ENCODE results near the gene PGM2L1. TPM values are rescaled to one million over a fixed set of nuclear protein-coding genes. Genes with fewer than 3 reads are reported as not detected.

The PGM2L1 gene
- total RNA-seq, 1 donor from 2014 or later, result 4.6 TPM

DNA sequence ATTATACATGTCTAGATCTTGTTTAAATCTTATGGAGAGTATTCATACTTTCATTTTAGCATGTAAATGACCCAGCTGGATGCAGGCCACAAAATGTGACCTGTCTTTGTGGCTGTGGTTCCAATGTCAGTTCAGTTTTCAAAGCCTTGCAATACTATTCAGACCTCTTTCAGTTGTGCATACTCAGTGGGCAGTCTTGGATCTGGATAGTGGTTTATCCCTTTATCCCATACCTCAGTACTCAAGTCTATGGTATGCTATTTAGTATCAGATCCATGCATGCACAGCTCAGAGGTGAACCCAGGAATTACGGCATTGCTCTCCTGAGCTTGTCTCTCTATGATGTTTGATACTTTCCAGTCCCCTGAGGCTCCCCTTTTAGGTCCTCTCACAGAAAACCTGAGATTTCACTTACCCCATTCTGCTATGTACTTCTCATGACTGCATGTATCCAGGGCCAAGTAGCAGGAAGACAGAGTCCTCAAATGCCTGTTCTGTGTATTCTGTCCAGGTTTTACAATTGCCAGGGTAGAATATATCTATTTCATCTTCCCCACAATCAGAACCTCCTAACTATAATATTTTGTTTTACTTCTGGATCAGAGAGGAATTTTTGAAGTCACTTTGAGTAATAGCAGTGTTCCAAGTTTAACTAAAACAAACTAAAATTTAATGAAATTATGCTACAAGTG, 79.8 kb downstream of the PGM2L1 start:
- intact Hi-C loops (cut with DNase I), result no loop called here
- no peak for DNase-seq (ENCODE audit: low spot score)

DNA sequence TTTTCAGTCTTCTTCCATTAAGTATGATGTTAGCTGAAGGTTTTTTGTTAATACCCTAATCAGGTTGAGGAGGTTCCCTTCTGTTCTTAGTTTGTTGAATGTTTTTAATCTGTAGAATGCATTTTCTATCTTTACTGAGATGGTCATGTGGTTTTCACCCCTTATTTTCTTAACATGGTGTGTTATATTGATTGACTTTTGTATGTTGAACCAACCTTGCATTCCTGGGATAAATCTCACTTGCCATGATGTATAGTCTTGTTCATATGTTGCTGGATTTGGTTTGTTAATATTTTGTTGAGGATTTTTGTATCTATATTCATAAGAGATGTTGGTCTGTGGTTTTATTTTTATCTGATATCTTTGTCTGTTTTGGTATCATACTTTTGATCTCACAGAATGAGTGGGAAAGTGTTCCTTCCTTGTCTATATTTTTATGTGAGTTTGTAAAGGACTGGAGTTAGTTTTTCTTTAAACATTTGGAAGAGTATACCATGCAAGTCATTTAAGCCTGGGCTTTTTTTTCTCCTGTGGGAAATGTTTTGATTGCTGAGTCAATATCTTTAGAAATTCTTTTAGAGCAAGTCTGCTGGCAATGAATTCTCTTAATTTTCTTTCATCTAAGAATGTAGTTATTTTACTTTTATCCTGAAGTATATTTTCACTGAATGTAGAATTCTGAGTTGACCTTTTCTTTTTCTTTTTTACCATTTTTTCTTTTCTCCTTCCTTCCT, 81.3 kb downstream of the PGM2L1 start:
- intact Hi-C loops (cut with DNase I), result no loop called here
- ATAC-seq (no peak), DNase-seq (ENCODE audit: low spot score) (no peak)

More for the DNA sequence above, 79.8 kb downstream of the PGM2L1 start:
- ATAC-seq, result no peak

DNA sequence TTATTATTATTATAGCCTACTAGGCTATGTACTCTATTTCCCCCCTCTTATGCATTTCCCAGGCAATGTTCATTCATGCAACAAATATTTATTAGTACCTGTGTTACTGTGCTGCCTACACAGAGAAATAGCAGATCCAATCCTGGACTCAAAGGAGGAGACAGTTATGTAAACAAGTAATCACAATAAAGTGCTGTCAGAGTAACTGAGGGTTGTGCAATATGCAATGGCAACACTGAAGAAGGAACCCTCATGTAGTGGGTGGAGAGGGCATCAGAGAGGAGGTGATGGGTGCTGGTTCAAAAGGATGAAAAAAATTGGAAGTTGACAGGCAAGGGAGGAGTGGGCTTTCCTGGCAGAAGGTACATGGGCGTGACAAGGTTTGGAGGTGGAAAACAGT, 85.9 kb downstream of the PGM2L1 start:
- no peak for DNase-seq (ENCODE audit: low spot score)
- ATAC-seq, result no peak
- intact Hi-C loops (cut with DNase I), result no loop called here

- peak; percentile 81 for DNase-seq (ENCODE audit: low spot score)
- intact Hi-C loops (cut with DNase I), result no loop called here
- peak; percentile 82 for ATAC-seq
These were observed 86.8 kb downstream of the PGM2L1 start, which contains the start of gene P4HA3 for GRCh38 chr11:74311352-74311926. Gene P4HA3, minus strand, starts transcription at chr11:74311640. Its CDS starts 29 bp downstream, at chr11:74311611.

DNA sequence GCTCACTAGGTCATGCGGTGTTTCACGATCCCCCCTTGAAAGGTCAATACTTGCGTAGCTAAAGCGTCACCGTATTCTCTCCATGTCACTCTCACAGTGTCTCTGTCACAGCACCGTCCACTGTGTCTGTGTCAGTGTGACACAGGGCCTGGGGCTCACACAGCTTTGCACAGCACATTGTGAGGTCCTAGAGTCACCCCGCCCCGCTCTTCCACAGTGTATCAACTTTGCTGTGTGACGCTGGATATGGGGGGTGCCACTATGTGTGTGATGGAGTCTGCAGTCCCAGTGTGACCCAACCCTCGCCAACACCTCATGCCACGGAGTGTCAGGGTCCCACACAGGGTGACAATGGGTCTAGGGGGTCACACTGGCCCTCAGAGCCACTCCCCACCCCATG, 87.4 kb downstream of the PGM2L1 start:
- ATAC-seq (peak; percentile 20), DNase-seq (ENCODE audit: low spot score) (no peak)
- intact Hi-C loops (cut with DNase I), result no loop called here

GRCh38 chr11:74307434-74307833, 90.8 kb downstream of the PGM2L1 start:
- intact Hi-C loops (cut with DNase I), result no loop called here
- no peak for ATAC-seq

DNA sequence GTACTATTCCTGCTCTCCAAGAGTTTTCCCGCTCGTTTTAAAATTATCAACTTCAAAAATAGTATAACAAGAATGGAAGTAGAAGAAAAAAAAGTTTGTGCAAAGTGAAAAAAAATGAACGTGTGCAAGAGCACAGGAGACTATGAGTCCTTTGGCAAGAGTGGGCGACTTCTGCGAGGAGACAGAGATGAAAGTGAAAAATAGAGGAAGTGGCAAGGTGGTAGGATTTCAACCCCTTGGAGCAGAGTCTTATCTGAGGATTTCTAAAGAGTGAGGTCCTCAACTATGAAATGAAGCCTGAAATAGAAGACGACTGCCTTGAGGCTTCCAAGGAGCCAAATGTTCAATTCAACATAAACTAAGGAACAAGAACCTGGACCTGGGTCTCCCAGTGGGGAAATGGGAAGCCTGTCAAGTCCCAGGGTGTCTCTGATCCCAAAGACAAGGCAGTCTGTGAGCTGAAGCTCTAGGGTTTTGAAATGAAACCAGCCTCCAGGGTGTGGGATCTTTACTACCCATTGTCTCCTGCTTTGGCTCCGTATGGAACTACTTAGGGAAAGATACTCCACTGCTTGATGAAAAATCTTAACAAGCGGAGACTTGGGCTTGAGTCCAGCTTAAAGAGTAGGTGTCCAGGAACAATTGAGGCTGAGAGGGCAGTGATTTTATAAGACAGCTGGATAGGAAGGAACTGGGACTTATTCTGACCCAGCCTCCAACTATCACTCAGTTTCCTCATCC, 91.6 kb downstream of the PGM2L1 start:
- no peak for DNase-seq (ENCODE audit: low spot score)
- ATAC-seq, result no peak

More at GRCh38 chr11:74307434-74307833, 90.8 kb downstream of the PGM2L1 start:
- DNase-seq (ENCODE audit: low spot score), result peak; percentile 73

GRCh38 chr11:74299015-74299414, 99.2 kb downstream of the PGM2L1 start:
- DNase-seq (ENCODE audit: low spot score) (no peak), ATAC-seq (no peak)
- intact Hi-C loops (cut with DNase I), result no loop called here

More for the DNA sequence above, 91.6 kb downstream of the PGM2L1 start:
- intact Hi-C loops (cut with DNase I), result no loop called here

DNA sequence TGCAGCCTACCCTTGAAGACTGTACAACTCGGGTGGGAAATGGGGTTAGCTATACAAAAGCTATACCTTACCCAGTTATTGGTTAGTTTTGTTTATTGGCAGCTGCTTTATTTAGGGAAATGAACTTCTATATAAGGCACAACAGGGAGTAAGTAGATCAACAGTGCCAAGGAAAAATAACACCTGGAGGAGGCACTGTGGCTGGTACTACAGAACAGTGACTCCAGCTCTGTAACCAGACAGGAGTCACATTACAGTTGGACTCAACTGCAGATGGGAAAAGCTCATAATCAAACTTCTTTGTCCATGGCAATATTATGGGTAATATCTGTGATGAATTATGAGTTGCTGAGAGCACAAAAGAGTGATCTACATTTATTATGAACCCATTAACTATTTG, 100.7 kb downstream of the PGM2L1 start:
- no peak for ATAC-seq
- intact Hi-C loops (cut with DNase I), result no loop called here

DNA sequence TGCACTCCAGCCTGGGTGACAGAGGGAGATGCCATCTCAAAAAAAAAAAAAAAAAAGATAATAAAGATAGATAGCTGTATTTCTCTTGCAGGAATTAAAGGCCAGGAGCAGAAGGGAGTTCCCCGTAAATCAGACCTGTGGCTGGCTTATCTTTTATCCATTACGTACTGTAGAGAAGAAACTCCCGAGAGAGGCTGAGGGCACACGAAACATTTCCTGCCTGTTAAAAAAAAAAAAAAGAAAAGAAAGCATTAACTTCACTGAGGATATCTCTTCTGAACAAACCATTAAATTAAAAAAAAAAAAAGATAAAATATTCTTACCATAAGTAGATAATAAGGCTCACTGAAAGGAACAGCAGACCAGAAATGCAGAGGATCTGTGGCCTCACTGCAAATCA, 109.3 kb downstream of the PGM2L1 start:
- DNase-seq (ENCODE audit: low spot score) (no peak), ATAC-seq (no peak)
- intact Hi-C loops (cut with DNase I), result no loop called here

More for the DNA sequence above, 100.7 kb downstream of the PGM2L1 start:
- DNase-seq (ENCODE audit: low spot score), result no peak

DNA sequence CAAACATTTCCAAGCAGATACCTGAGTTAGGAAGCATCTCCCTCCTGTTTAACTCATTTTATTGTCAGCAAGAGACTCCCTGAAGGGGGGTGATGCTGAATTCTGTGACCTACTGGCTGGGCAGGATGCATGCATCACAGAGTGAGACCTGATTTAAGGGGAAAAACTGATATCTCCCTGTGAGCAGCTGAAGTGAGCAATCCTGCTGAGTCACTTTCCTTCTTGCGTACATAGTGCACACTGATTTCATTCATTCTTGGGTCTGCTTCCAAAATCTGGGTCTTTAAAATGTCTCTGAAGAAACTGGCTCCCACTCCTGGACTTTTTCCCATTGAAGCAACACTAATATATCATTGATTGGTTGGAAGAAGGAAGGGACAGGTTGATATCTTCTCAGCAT, 110.1 kb downstream of the PGM2L1 start:
- DNase-seq (ENCODE audit: low spot score) (no peak), ATAC-seq (peak; percentile 44)
- intact Hi-C loops (cut with DNase I), result no loop called here

DNA sequence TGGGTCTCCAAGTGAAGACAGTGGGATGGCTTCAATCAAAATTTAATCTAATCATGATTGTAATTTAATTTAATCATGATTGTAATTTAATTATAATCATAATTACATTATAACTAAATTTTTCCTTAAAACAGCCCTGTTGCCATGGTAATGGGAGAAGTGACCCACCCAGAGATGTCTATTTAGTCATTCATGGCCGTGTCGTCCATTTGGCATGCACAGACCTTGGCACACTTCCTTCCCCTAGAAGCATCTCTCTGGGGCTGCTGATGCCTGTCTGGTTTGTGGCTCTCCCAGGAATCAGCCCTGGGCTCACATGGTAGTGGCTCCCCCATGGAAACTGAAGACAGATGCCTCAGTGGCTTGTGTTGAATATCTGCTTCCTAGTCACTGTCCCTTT, 113.8 kb downstream of the PGM2L1 start:
- DNase-seq (ENCODE audit: low spot score), result no peak
- intact Hi-C loops (cut with DNase I), result no loop called here

DNA sequence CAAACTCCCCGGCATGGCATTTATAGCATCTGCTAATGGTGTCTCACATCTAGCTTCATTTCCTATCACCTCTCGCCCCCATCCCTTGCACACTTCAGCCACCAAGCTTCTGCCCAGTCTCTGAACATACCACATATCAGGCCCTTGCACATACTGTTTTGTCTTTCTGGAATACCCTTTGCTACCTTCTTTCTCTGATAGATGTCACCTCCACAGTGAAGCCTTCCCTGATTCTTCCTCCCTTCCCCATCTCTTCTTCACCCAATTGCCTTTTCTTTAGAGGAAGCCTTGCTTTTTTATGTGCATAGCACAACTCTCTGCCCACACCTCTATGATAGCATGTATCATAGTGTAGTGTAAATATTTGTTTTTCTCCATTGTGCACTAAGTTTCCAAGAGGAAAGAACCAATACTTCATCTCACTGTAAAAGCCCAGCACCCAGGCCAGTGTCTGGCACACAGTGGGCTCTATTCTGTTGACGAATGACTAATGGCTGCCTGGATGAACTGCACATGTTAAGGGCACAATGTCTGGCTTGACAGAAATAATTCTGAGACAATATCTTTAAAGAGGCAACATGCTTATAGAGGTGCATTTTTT, 114.6 kb downstream of the PGM2L1 start:
- DNase-seq (ENCODE audit: low spot score) (no peak), ATAC-seq (no peak)
- intact Hi-C loops (cut with DNase I), result no loop called here

More for the DNA sequence above, 113.8 kb downstream of the PGM2L1 start:
- ATAC-seq, result no peak

- ATAC-seq (no peak), DNase-seq (ENCODE audit: low spot score) (no peak)
- intact Hi-C loops (cut with DNase I), result no loop called here
These were observed 115.3 kb downstream of the PGM2L1 start for GRCh38 chr11:74282914-74283371.

- no peak for ATAC-seq
- DNase-seq (ENCODE audit: low spot score), result no peak
- intact Hi-C loops (cut with DNase I), result no loop called here
These were observed 115.8 kb downstream of the PGM2L1 start for GRCh38 chr11:74282421-74282820.

DNA sequence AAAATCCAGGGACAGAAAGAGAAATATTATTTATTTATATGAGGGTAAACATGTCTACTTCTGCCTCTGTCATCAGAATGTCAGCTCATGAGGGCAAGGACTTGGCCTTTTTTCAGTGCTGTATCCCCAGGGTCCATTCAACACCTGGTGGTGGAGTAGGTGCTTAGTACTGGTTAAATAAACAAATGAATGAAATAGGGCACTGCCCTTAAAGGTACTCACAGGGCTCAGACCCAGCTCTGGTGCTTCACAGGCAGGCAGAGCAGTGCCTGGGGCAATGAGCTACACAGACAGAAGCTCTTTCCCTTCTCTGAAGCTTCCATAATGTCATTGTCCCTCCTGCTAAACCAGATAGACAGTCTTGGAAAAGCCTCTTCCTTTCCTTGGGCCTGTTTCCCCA, 117.7 kb downstream of the PGM2L1 start:
- DNase-seq (ENCODE audit: low spot score), result no peak
- no peak for ATAC-seq
- intact Hi-C loops (cut with DNase I), result no loop called here
